DND-41 (cell line): ENCODE measurements around the gene KCNV2.

ENCODE experiments used
- ATAC-seq: fragments of 200-7000 bp; cut with Tn5 transposase; 3 replicates; pipeline ENCODE4 v1.9.1; 2021; ENCODE audit warnings: low read depth; ENCODE audit not compliant: insufficient read depth
- DNase-seq: peaks from one replicate; pipeline ENCODE4 v3.0.0-alpha.2; 2020
- H2AFZ ChIP-seq: 2 replicates; pipeline ENCODE4 v1.6.0; 2012; ENCODE audit warnings: low read depth, low read length
- H3K27ac ChIP-seq: 2 replicates; pipeline ENCODE4 v1.5.1; 2012; ENCODE audit warnings: low read length, inconsistent platforms
- H3K27me3 ChIP-seq: fragments of 200-600 bp; sonication (generic); 2 replicates; pipeline ENCODE4 v1.6.0; 2012; ENCODE audit warnings: low read length, mild to moderate bottlenecking, inconsistent platforms; ENCODE audit not compliant: insufficient read depth, poor library complexity
- H3K36me3 ChIP-seq: 2 replicates; pipeline ENCODE4 v1.5.1; 2012; ENCODE audit warnings: low read length, inconsistent platforms; ENCODE audit not compliant: insufficient read depth
- H3K4me1 ChIP-seq: 2 replicates; pipeline ENCODE4 v1.5.1; 2012; ENCODE audit warnings: mild to moderate bottlenecking, low read length; ENCODE audit not compliant: insufficient read depth
- H3K4me2 ChIP-seq: 2 replicates; pipeline ENCODE4 v1.6.0; 2012; ENCODE audit warnings: mild to moderate bottlenecking, moderate library complexity, low read length, inconsistent platforms; ENCODE audit not compliant: insufficient read depth
- H3K4me3 ChIP-seq, 2 experiments: fragments of 200-600 bp in 1 of 2; shearing (Covaris generic) in 1 of 2; 2 replicates each; pipeline ENCODE4 v1.5.1; 2012 to 2016; ENCODE audit warnings: inconsistent platforms in 2 of 2, low read length in 2 of 2, mild to moderate bottlenecking in 2 of 2, low read depth in 1 of 2, moderate library complexity in 1 of 2
- H3K79me2 ChIP-seq: 2 replicates; pipeline ENCODE4 v1.6.0; 2012; ENCODE audit warnings: low read length, inconsistent platforms; ENCODE audit not compliant: insufficient read depth
- H3K9ac ChIP-seq: 2 replicates; pipeline ENCODE4 v1.6.0; 2012; ENCODE audit warnings: low read depth, mild to moderate bottlenecking, inconsistent platforms, low read length, moderate library complexity
- H3K9me3 ChIP-seq: 2 replicates; pipeline ENCODE4 v1.5.1; 2012; ENCODE audit warnings: low read length, moderate library complexity, mild to moderate bottlenecking, inconsistent platforms; ENCODE audit not compliant: insufficient read depth, severe bottlenecking
- H4K20me1 ChIP-seq: 2 replicates; pipeline ENCODE4 v1.6.0; 2012; ENCODE audit warnings: low read length; ENCODE audit not compliant: insufficient read depth
- CTCF ChIP-seq: IDR thresholded peaks from 2 replicates; pipeline ENCODE4 v1.5.1; 2012; ENCODE audit warnings: borderline replicate concordance, low read length, moderate library complexity, mild to moderate bottlenecking; ENCODE audit not compliant: poor library complexity, severe bottlenecking; ENCODE audit errors: extremely low read depth
- EZH2 ChIP-seq: IDR thresholded peaks from 3 replicates; pipeline ENCODE4 v1.6.1; 2012; ENCODE audit warnings: borderline replicate concordance, low read depth, mild to moderate bottlenecking, moderate library complexity, low read length, inconsistent platforms; ENCODE audit not compliant: severe bottlenecking

Gene KCNV2

GRCh38 chr9:2771087-2771486 lies 53.8 kb downstream of the KCNV2 start:
- H3K4me3 ChIP-seq, result no peak overlapping the region
- peaks cover under 1% of the 10 kb centered on the region for H3K4me1 ChIP-seq
- no peaks in the 10 kb centered on the region for H3K79me2 ChIP-seq
- H2AFZ ChIP-seq, result no peak overlapping the region
- no peak for DNase-seq
- no peak overlapping the region for H3K27ac ChIP-seq
- peaks cover 59% of the 10 kb centered on the region for H3K36me3 ChIP-seq
- no peak for TF ChIP-seq EZH2
- no peak for TF ChIP-seq CTCF
- no peaks in the 10 kb centered on the region for H3K9me3 ChIP-seq
- H3K27me3 ChIP-seq, result no peaks in the 10 kb centered on the region
- no peak overlapping the region for H3K4me2 ChIP-seq
- no peak overlapping the region for H3K9ac ChIP-seq
- no peaks in the 10 kb centered on the region for H4K20me1 ChIP-seq
- ATAC-seq, result no peak

GRCh38 chr9:2771661-2772060 lies 54.4 kb downstream of the KCNV2 start:
- DNase-seq, result no peak
- Histone ChIP-seq H3K9me3 (no peaks in the 10 kb centered on the region), H2AFZ (no peak overlapping the region), H3K9ac (no peak overlapping the region), H3K4me1 (no peaks in the 10 kb centered on the region), H3K4me3 (no peak overlapping the region), H3K27ac (no peak overlapping the region), H3K36me3 (peaks cover 65% of the 10 kb centered on the region), H3K4me2 (no peak overlapping the region), H3K79me2 (no peaks in the 10 kb centered on the region), H3K27me3 (no peaks in the 10 kb centered on the region), H4K20me1 (no peaks in the 10 kb centered on the region)
- ATAC-seq, result no peak
- no peak for TF ChIP-seq CTCF
- no peak for TF ChIP-seq EZH2

- H3K27me3 ChIP-seq, result no peaks in the 10 kb centered on the region
- H3K9me3 ChIP-seq, result no peaks in the 10 kb centered on the region
- DNase-seq, result no peak
- no peaks in the 10 kb centered on the region for H3K79me2 ChIP-seq
- no peak overlapping the region for H2AFZ ChIP-seq
- peaks cover 85% of the 10 kb centered on the region for H3K36me3 ChIP-seq
- H3K27ac ChIP-seq, result no peak overlapping the region
- H3K4me3 ChIP-seq, result no peak overlapping the region
- TF ChIP-seq EZH2 (no peak), CTCF (no peak)
- H3K4me2 ChIP-seq, result no peak overlapping the region
- H4K20me1 ChIP-seq, result no peaks in the 10 kb centered on the region
- no peaks in the 10 kb centered on the region for H3K4me1 ChIP-seq
- no peak overlapping the region for H3K9ac ChIP-seq
- ATAC-seq, result no peak
Observed at GRCh38 chr9:2777454-2777853, 60.1 kb downstream of the KCNV2 start.

GRCh38 chr9:2778816-2779215 lies 61.5 kb downstream of the KCNV2 start:
- Histone ChIP-seq H3K27ac (no peak overlapping the region), H3K9ac (no peak overlapping the region), H3K4me1 (no peaks in the 10 kb centered on the region), H4K20me1 (no peaks in the 10 kb centered on the region), H3K4me3 (no peak overlapping the region), H2AFZ (no peak overlapping the region), H3K79me2 (no peaks in the 10 kb centered on the region), H3K4me2 (no peak overlapping the region), H3K36me3 (peaks cover 82% of the 10 kb centered on the region), H3K9me3 (no peaks in the 10 kb centered on the region), H3K27me3 (no peaks in the 10 kb centered on the region)
- no peak for ATAC-seq
- DNase-seq, result no peak
- TF ChIP-seq EZH2 (no peak), CTCF (no peak)
